PFSK-1 (cell line): Measurements from ENCODE around the gene CCDC85C.

Experiments used
- POLR2AphosphoS5 ChIP-seq: IDR thresholded peaks from 2 replicates; pipeline ENCODE4 v1.6.1; 2012; ENCODE audit warnings: low read depth, mild to moderate bottlenecking, control low read depth, low read length, moderate library complexity
- REST ChIP-seq, 2 experiments: IDR thresholded peaks; 2 replicates each; pipeline versions ENCODE4 v1.6.1 to v1.8.0; 2011 to 2012; ENCODE audit warnings: low read depth in 2 of 2, low read length in 2 of 2, control low read depth in 1 of 2, inconsistent platforms in 1 of 2, mild to moderate bottlenecking in 1 of 2, moderate library complexity in 1 of 2; ENCODE audit not compliant: insufficient read depth in 1 of 2
- TAF1 ChIP-seq: IDR thresholded peaks from 2 replicates; pipeline ENCODE4 v1.6.1; 2012; ENCODE audit warnings: low read length, control low read depth, borderline replicate concordance; ENCODE audit not compliant: insufficient read depth

GRCh38 chr14:99645545-99646505 is 41.8 kb upstream of the CCDC85C start:
- no peak for TF ChIP-seq TAF1
- no peak for TF ChIP-seq POLR2AphosphoS5
- TF ChIP-seq REST (IDR thresholded peaks at IDR 0.05; ENCODE audit: insufficient read depth in 1 of 2, low read depth in 2 of 2, low read length in 2 of 2), result no peak
